WTC11 (cell line): ENCODE data around the gene ELOVL2. TPM values are rescaled to one million over a fixed set of nuclear protein-coding genes. Genes with fewer than 3 reads are reported as not detected.

Source experiments
- ATAC-seq: fragments of 200-7000 bp; cut with Tn5 transposase; 2 replicates; pipeline ENCODE4 v1.10.0; 2021; ENCODE audit warnings: mild to moderate bottlenecking, moderate library complexity
- Bru-seq: library from RNA; stranded (reverse); fragments of 400-500 nt; gene quantifications from one replicate; lab custom pipeline; 2021; lab: Mats Ljungman, UMichigan
- CTCF ChIA-PET: fragments of 300-600 bp; sonication (Branson Sonifier 250); formaldehyde crosslinking; loops from one replicate; lab custom pipeline; 2021; ENCODE audit warnings: antibody characterized with exemption; lab: Charles Lee
- POLR2A ChIA-PET: fragments of 350-600 bp; sonication (Branson Sonifier 250); formaldehyde crosslinking; loops from one replicate; lab custom pipeline; 2021; ENCODE audit warnings: antibody characterized with exemption; lab: Charles Lee
- DNase-seq: peaks from one replicate; pipeline ENCODE4 v3.0.0; 2021; ENCODE audit warnings: low spot score
- H3K27ac Mint-ChIP-seq: 2 replicates; pipeline ENCODE4 v1.8.0; 2021; ENCODE audit warnings: mixed read lengths
- H3K27me3 Mint-ChIP-seq: 2 replicates; pipeline ENCODE4 v1.8.0; 2021; ENCODE audit warnings: low read depth, mild to moderate bottlenecking, moderate library complexity, mixed read lengths
- H3K36me3 Mint-ChIP-seq: 2 replicates; pipeline ENCODE4 v1.8.0; 2021; ENCODE audit warnings: mixed read lengths
- H3K4me1 Mint-ChIP-seq: 2 replicates; pipeline ENCODE4 v1.8.0; 2022; ENCODE audit warnings: mixed read lengths
- H3K4me3 Mint-ChIP-seq: 2 replicates; pipeline ENCODE4 v1.8.0; 2021; ENCODE audit warnings: mild to moderate bottlenecking, moderate library complexity, mixed read lengths
- H3K9me3 Mint-ChIP-seq: 2 replicates; pipeline ENCODE4 v1.8.0; 2021; ENCODE audit warnings: mixed read lengths
- AR ChIP-seq: fragments of 250-450 bp; sonication (Bioruptor Pico); IDR thresholded peaks from 2 replicates; pipeline ENCODE4 v1.9.0; 2021; ENCODE audit warnings: mild to moderate bottlenecking
- ATF2 ChIP-seq: sonication (generic); formaldehyde crosslinking; IDR thresholded peaks from 2 replicates; pipeline ENCODE4 v1.8.1; 2022; ENCODE audit warnings: low read depth, missing genetic modification reagents, borderline replicate concordance
- CTCF ChIP-seq: fragments of 200-600 bp; IDR thresholded peaks from 2 replicates; pipeline ENCODE4 v1.8.0; 2022; ENCODE audit warnings: antibody characterized with exemption
- EMX1 ChIP-seq: fragments of 250-450 bp; sonication (Bioruptor Pico); IDR thresholded peaks from 2 replicates; pipeline ENCODE4 v1.8.0; 2021; ENCODE audit warnings: mild to moderate bottlenecking
- FOXP1 ChIP-seq: sonication (generic); formaldehyde crosslinking; IDR thresholded peaks from 2 replicates; pipeline ENCODE4 v1.8.0; 2022; ENCODE audit warnings: missing genetic modification reagents, mild to moderate bottlenecking, moderate library complexity, borderline replicate concordance
- HMGXB4 ChIP-seq: sonication (generic); formaldehyde crosslinking; IDR thresholded peaks from 2 replicates; pipeline ENCODE4 v1.8.1; 2023; ENCODE audit warnings: mild to moderate bottlenecking, moderate library complexity, missing genetic modification reagents
- JAZF1 ChIP-seq: fragments of 250-450 bp; sonication (Bioruptor Pico); IDR thresholded peaks from 2 replicates; pipeline ENCODE4 v1.9.0; 2021; ENCODE audit warnings: moderate library complexity, mild to moderate bottlenecking, inconsistent platforms
- NR2C2 ChIP-seq: sonication (generic); formaldehyde crosslinking; IDR thresholded peaks from 2 replicates; pipeline ENCODE4 v1.8.0; 2022; ENCODE audit warnings: mild to moderate bottlenecking, missing genetic modification reagents
- OVOL2 ChIP-seq: fragments of 250-450 bp; sonication (Bioruptor Pico); IDR thresholded peaks from 2 replicates; pipeline ENCODE4 v1.9.0; 2021; ENCODE audit warnings: mild to moderate bottlenecking, borderline replicate concordance
- SMAD3 ChIP-seq: sonication (generic); formaldehyde crosslinking; IDR thresholded peaks from 2 replicates; pipeline ENCODE4 v1.8.0; 2022; ENCODE audit warnings: missing genetic modification reagents, mild to moderate bottlenecking, borderline replicate concordance
- STAT6 ChIP-seq: sonication (generic); formaldehyde crosslinking; conservative IDR thresholded peaks from 2 replicates; pipeline ENCODE4 v1.8.1; 2023; ENCODE audit warnings: mild to moderate bottlenecking, low read depth, missing genetic modification reagents, moderate library complexity
- ZBTB43 ChIP-seq: sonication (generic); formaldehyde crosslinking; IDR thresholded peaks from 2 replicates; pipeline ENCODE4 v1.8.1; 2023; ENCODE audit warnings: mild to moderate bottlenecking, missing genetic modification reagents
- ZNF121 ChIP-seq: sonication (generic); formaldehyde crosslinking; IDR thresholded peaks from 2 replicates; pipeline ENCODE4 v1.8.0; 2023; ENCODE audit warnings: missing genetic modification reagents
- ZNF219 ChIP-seq: sonication (generic); formaldehyde crosslinking; IDR thresholded peaks from 2 replicates; pipeline ENCODE4 v1.8.0; 2023; ENCODE audit warnings: missing genetic modification reagents, mild to moderate bottlenecking, borderline replicate concordance
- ZNF263 ChIP-seq: sonication (generic); formaldehyde crosslinking; IDR thresholded peaks from 2 replicates; pipeline ENCODE4 v1.8.1; 2022; ENCODE audit warnings: low read depth, mild to moderate bottlenecking, moderate library complexity, missing genetic modification reagents
- ZNF317 ChIP-seq: sonication (generic); formaldehyde crosslinking; IDR thresholded peaks from 2 replicates; pipeline ENCODE4 v1.8.1; 2023; ENCODE audit warnings: low read depth, mild to moderate bottlenecking, moderate library complexity, missing genetic modification reagents, borderline replicate concordance
- ZNF532 ChIP-seq: fragments of 250-450 bp; sonication (Bioruptor Pico); IDR thresholded peaks from 2 replicates; pipeline ENCODE4 v1.9.0; 2021; ENCODE audit warnings: mild to moderate bottlenecking, borderline replicate concordance
- long read RNA-seq, 3 experiments: library from RNA in 1 of 3; library from capped mRNA in 1 of 3; library from polyadenylated mRNA in 1 of 3; unstranded in 2 of 3; stranded (forward) in 1 of 3; transcript quantifications; one replicate each; pipeline ENCODE4 v2.0.0, GENCODE V29; 2021
- total RNA-seq: library from RNA; stranded (reverse); gene quantifications from 3 replicates; pipeline ENCODE4 v1.2.3, GENCODE V29; 2021

ELOVL2 gene
- total RNA-seq (1.0 to 2.0 TPM (median 1.1 TPM) in 3 replicates), Bru-seq, nascent RNA (percentile 40 among the genes with signal in this experiment)
- long read RNA-seq, experiment 1, transcript ELOVL2-201 (8 exons, 3,997 nt): major isoform, 7 of 14 reads
- long read RNA-seq, experiment 1, partial matches to known transcripts: 1 of 14 reads
- long read RNA-seq, experiment 1, other reads (novel, unspliced or antisense): 6 of 14 reads
- long read RNA-seq, experiment 2, partial matches to known transcripts: 3 of 7 reads
- long read RNA-seq, experiment 2, other reads (novel, unspliced or antisense): 4 of 7 reads
- long read RNA-seq, experiment 3, partial matches to known transcripts: 0 of 1 reads
- long read RNA-seq, experiment 3, other reads (novel, unspliced or antisense): 0 of 1 reads

- Mint-ChIP-seq H3K27ac (no peak within 1 kb of the TSS), H3K27me3 (peaks cover 61% of the 10 kb centered on the region), H3K4me1 (peaks cover 14% of the 10 kb centered on the region), H3K36me3 (no peaks in the 10 kb centered on the region), H3K9me3 (no peaks in the 10 kb centered on the region), H3K4me3 (peak within 1 kb of the TSS; percentile 84)
- CTCF ChIA-PET: interaction anchor here (0.5 to 2.4 kb wide), 11 partner anchors 12 to 174 kb away, joined by 3 to 17 read pairs (median 3); no protein-coding TSS in a partner anchor
- POLR2A ChIA-PET: no interaction called here
- ATAC-seq: peak; percentile 79
- DNase-seq: peak; percentile 70
- TF ChIP-seq ZBTB43 (CRISPR knock-in tag): no peak
- no peak for TF ChIP-seq ZNF317 (CRISPR knock-in tag)
- TF ChIP-seq ZNF263: no peak
- TF ChIP-seq AR (CRISPR knock-in tag): no peak
- TF ChIP-seq HMGXB4 (CRISPR knock-in tag): peak; percentile 59; the same call in 1 of the 2 replicates
- TF ChIP-seq STAT6 (CRISPR knock-in tag): no peak
- TF ChIP-seq ZNF219 (CRISPR knock-in tag): no peak
- TF ChIP-seq EMX1 (CRISPR knock-in tag): peak; percentile 63; the same call in 1 of the 2 replicates
- no peak for TF ChIP-seq NR2C2 (CRISPR knock-in tag)
- TF ChIP-seq JAZF1 (CRISPR knock-in tag): no peak
- no peak for TF ChIP-seq ATF2 (CRISPR knock-in tag)
- peak; percentile 88 for TF ChIP-seq CTCF
- TF ChIP-seq SMAD3 (CRISPR knock-in tag): no peak
- no peak; the same call in 1 of the 2 replicates for TF ChIP-seq OVOL2 (CRISPR knock-in tag)
- TF ChIP-seq ZNF532 (CRISPR knock-in tag): no peak
- TF ChIP-seq FOXP1 (CRISPR knock-in tag): peak; percentile 69
- TF ChIP-seq ZNF121 (CRISPR knock-in tag): no peak
Observed at GRCh38 chr6:11043961-11044711, at the start of gene ELOVL2. ELOVL2 (minus strand) TSS chr6:11044305; CDS start chr6:11044230, 75 bp downstream.
